ENCODE results near the gene SAMSN1. TPM values are rescaled to one million over a fixed set of nuclear protein-coding genes. Genes with fewer than 3 reads are reported as not detected.
"Not testable (repeated sequence)": the region's sequence is repeated elsewhere in the genome, so short reads cannot be mapped to it uniquely, and the experiment has no call there.

SAMSN1 gene
- total and polyA plus RNA-seq, 2 of the 8 experiments (the other 6 are each of a cell fraction or from before 2014, with no cell fraction given) = 0.50 to 3.0 TPM

DNA sequence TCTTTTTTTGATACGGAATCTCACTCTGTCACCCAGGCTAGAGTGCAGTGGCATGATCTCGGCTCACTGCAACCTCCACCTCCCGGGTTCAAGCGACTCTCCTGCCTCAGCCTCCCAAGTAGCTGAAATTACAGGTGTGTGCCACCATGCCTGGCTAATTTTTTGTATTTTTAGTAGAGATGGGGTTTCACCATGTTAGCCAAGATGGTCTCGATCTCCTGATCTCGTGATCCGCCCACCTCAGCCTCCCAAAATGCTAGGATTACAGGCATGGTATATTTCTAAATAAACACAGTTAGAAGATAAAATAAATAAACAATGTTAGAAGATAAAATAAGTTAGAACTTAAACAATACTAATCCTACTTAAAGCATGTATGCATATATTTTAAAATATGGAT is 604 bp upstream of the SAMSN1 start:
- H3K4ac ChIP-seq (replicated peaks; ENCODE audit: insufficient read length, low read depth, low read length); H2AK5ac ChIP-seq (ENCODE audit: low read depth, low read length); H3K27ac ChIP-seq (ENCODE audit: low read depth, low read length); H4K20me1 ChIP-seq (replicated peaks in 1 of 2; ENCODE audit: control insufficient read depth in 1 of 2, insufficient read depth in 2 of 2, low read length in 2 of 2); H3K36me3 ChIP-seq (ENCODE audit: control insufficient read depth in 2 of 4, insufficient read depth in 4 of 4, low read length in 3 of 4); H3K79me2 ChIP-seq (ENCODE audit: control insufficient read depth in 1 of 2, insufficient read depth in 2 of 2, low read length in 2 of 2); H4K5ac ChIP-seq (ENCODE audit: insufficient read length, low read depth, low read length); H3K56ac ChIP-seq (replicated peaks; ENCODE audit: insufficient read length, low read depth, low read length); H2AFZ ChIP-seq (ENCODE audit: low read length); H3K18ac ChIP-seq (ENCODE audit: extremely low read depth, low read length); H4K91ac ChIP-seq (replicated peaks; ENCODE audit: insufficient read length, low read length); H3K4me2 ChIP-seq (ENCODE audit: insufficient read depth in 1 of 2, low read depth in 2 of 2, low read length in 2 of 2); H2BK12ac ChIP-seq (ENCODE audit: low read depth, low read length); H3K4me1 ChIP-seq (replicated peaks in 1 of 4; ENCODE audit: control insufficient read depth in 3 of 4, insufficient read depth in 4 of 4, low read length in 3 of 4); H2BK15ac ChIP-seq (ENCODE audit: low read length); CTCF ChIA-PET (ENCODE audit: partially characterized antibody); H3K27me3 ChIP-seq (replicated peaks in 1 of 4; ENCODE audit: control insufficient read depth in 3 of 4, extremely low read depth in 1 of 4, insufficient read depth in 3 of 4, low read length in 3 of 4); H4K8ac ChIP-seq (ENCODE audit: extremely low read depth, insufficient read depth, low read length); H3K23ac ChIP-seq (ENCODE audit: insufficient read length); H2BK20ac ChIP-seq (ENCODE audit: low read length); H3K9ac ChIP-seq (replicated peaks in 1 of 4; ENCODE audit: extremely low read depth in 1 of 4, low read depth in 3 of 4, low read length in 3 of 4); H2BK5ac ChIP-seq (ENCODE audit: low read depth, low read length); DNase-seq (ENCODE audit: low read depth in 1 of 2, low spot score in 2 of 2); POLR2A ChIA-PET (ENCODE audit: partially characterized antibody); H3K23me2 ChIP-seq (ENCODE audit: low read depth, low read length); H2BK120ac ChIP-seq (replicated peaks; ENCODE audit: low read depth, low read length); H3K4me3 ChIP-seq (ENCODE audit: extremely low read depth in 1 of 4, insufficient read depth in 2 of 4, low read depth in 3 of 4, low read length in 4 of 4); H3K79me1 ChIP-seq (ENCODE audit: low read depth, low read length); H3K14ac ChIP-seq (ENCODE audit: insufficient read length); FAIRE-seq; H3K9me3 ChIP-seq (ENCODE audit: insufficient read depth in 2 of 2, low read depth in 1 of 2, low read length in 1 of 2): not testable (repeated sequence)
- WGBS, 2 experiments (ENCODE audit: extremely low coverage in 1 of 2, insufficient coverage in 1 of 2, insufficient read length in 1 of 2, insufficient replicate concordance in 2 of 2, low coverage in 1 of 2, low lambda C conversion rate in 2 of 2, missing lambda C conversion rate in 1 of 2) = 86% methylated on average over 7 of the region's 7 CpGs; no CpG with 5 or more reads in 1 of the 2 experiments

Measured in H1 (cell line).